ENCODE measurements around the gene RALGAPA2.

Gene RALGAPA2

GRCh38 chr20:20524756-20525155 is 187.7 kb downstream of the RALGAPA2 start:
- TF ChIP-seq EZH2phosphoT487 (IDR thresholded peaks at IDR 0.05; ENCODE audit: low read depth): no peak
- TF ChIP-seq CTCF (IDR thresholded peaks at IDR 0.05; ENCODE audit: low read depth, low read length): no peak
- Histone ChIP-seq H3K9ac (ENCODE audit: low read length) (no peak overlapping the region), H3K27me3 (ENCODE audit: low read depth, low read length) (no peaks in the 10 kb centered on the region), H4K20me1 (ENCODE audit: insufficient read depth, low read length) (no peaks in the 10 kb centered on the region), H3K4me3 (ENCODE audit: low read length) (no peak overlapping the region), H3K4me1 (ENCODE audit: low read length) (peaks cover 5% of the 10 kb centered on the region; the same call in 1 of the 2 replicates), H2AFZ (ENCODE audit: low read depth, low read length) (no peak overlapping the region), H3K79me2 (ENCODE audit: low read length) (no peaks in the 10 kb centered on the region), H3K27ac (ENCODE audit: low read length) (no peak overlapping the region), H3K9me3 (ENCODE audit: insufficient read depth, low read length) (no peaks in the 10 kb centered on the region), H3K36me3 (replicated peaks; ENCODE audit: low read depth, low read length) (no peaks in the 10 kb centered on the region), H3K4me2 (ENCODE audit: low read length) (no peak overlapping the region)

- H3K27ac ChIP-seq (ENCODE audit: low read length): no peak overlapping the region
- H3K4me1 ChIP-seq (ENCODE audit: low read length): peaks cover 5% of the 10 kb centered on the region; the same call in 1 of the 2 replicates
- H3K9me3 ChIP-seq (ENCODE audit: insufficient read depth, low read length): no peaks in the 10 kb centered on the region
- H3K4me3 ChIP-seq (ENCODE audit: low read length): no peak overlapping the region
- no peak overlapping the region for H2AFZ ChIP-seq (ENCODE audit: low read depth, low read length)
- no peaks in the 10 kb centered on the region for H4K20me1 ChIP-seq (ENCODE audit: insufficient read depth, low read length)
- H3K36me3 ChIP-seq (replicated peaks; ENCODE audit: low read depth, low read length): no peaks in the 10 kb centered on the region
- no peaks in the 10 kb centered on the region for H3K79me2 ChIP-seq (ENCODE audit: low read length)
- no peaks in the 10 kb centered on the region for H3K27me3 ChIP-seq (ENCODE audit: low read depth, low read length)
- H3K4me2 ChIP-seq (ENCODE audit: low read length): no peak overlapping the region
- TF ChIP-seq EZH2phosphoT487 (IDR thresholded peaks at IDR 0.05; ENCODE audit: low read depth): no peak
- no peak overlapping the region for H3K9ac ChIP-seq (ENCODE audit: low read length)
These were observed 190.7 kb downstream of the RALGAPA2 start for GRCh38 chr20:20521736-20522135.

- Histone ChIP-seq H3K36me3 (replicated peaks; ENCODE audit: low read depth, low read length) (no peaks in the 10 kb centered on the region), H3K9ac (ENCODE audit: low read length) (no peak overlapping the region), H3K9me3 (ENCODE audit: insufficient read depth, low read length) (no peaks in the 10 kb centered on the region), H3K27me3 (ENCODE audit: low read depth, low read length) (no peaks in the 10 kb centered on the region), H3K79me2 (ENCODE audit: low read length) (no peaks in the 10 kb centered on the region), H2AFZ (ENCODE audit: low read depth, low read length) (no peak overlapping the region), H3K27ac (ENCODE audit: low read length) (no peak overlapping the region), H3K4me1 (ENCODE audit: low read length) (no peaks in the 10 kb centered on the region), H3K4me3 (ENCODE audit: low read length) (no peak overlapping the region), H3K4me2 (ENCODE audit: low read length) (no peak overlapping the region), H4K20me1 (ENCODE audit: insufficient read depth, low read length) (no peaks in the 10 kb centered on the region)
- TF ChIP-seq CTCF (IDR thresholded peaks at IDR 0.05; ENCODE audit: low read depth, low read length) (no peak), EZH2phosphoT487 (IDR thresholded peaks at IDR 0.05; ENCODE audit: low read depth) (no peak)
These were observed 191.7 kb downstream of the RALGAPA2 start for GRCh38 chr20:20520776-20521175.

- TF ChIP-seq CTCF (IDR thresholded peaks at IDR 0.05; ENCODE audit: low read depth, low read length): no peak
- no peak for TF ChIP-seq EZH2phosphoT487 (IDR thresholded peaks at IDR 0.05; ENCODE audit: low read depth)
These were observed 193.2 kb downstream of the RALGAPA2 start for GRCh38 chr20:20519269-20519668.

GRCh38 chr20:20518263-20518662 is 194.2 kb downstream of the RALGAPA2 start:
- H3K36me3 ChIP-seq (replicated peaks; ENCODE audit: low read depth, low read length): peaks cover 7% of the 10 kb centered on the region
- no peaks in the 10 kb centered on the region for H3K9me3 ChIP-seq (ENCODE audit: insufficient read depth, low read length)
- H3K9ac ChIP-seq (ENCODE audit: low read length): no peak overlapping the region
- no peak for TF ChIP-seq EZH2phosphoT487 (IDR thresholded peaks at IDR 0.05; ENCODE audit: low read depth)
- no peaks in the 10 kb centered on the region for H3K27me3 ChIP-seq (ENCODE audit: low read depth, low read length)
- H3K4me3 ChIP-seq (ENCODE audit: low read length): no peak overlapping the region
- H3K27ac ChIP-seq (ENCODE audit: low read length): no peak overlapping the region
- H4K20me1 ChIP-seq (ENCODE audit: insufficient read depth, low read length): no peaks in the 10 kb centered on the region
- no peak overlapping the region for H3K4me2 ChIP-seq (ENCODE audit: low read length)
- H3K79me2 ChIP-seq (ENCODE audit: low read length): no peaks in the 10 kb centered on the region
- no peaks in the 10 kb centered on the region for H3K4me1 ChIP-seq (ENCODE audit: low read length)
- no peak overlapping the region for H2AFZ ChIP-seq (ENCODE audit: low read depth, low read length)

More at GRCh38 chr20:20519269-20519668, 193.2 kb downstream of the RALGAPA2 start:
- Histone ChIP-seq H3K27me3 (ENCODE audit: low read depth, low read length) (no peaks in the 10 kb centered on the region), H3K27ac (ENCODE audit: low read length) (no peak overlapping the region), H3K79me2 (ENCODE audit: low read length) (no peaks in the 10 kb centered on the region), H4K20me1 (ENCODE audit: insufficient read depth, low read length) (no peaks in the 10 kb centered on the region), H3K4me2 (ENCODE audit: low read length) (no peak overlapping the region), H2AFZ (ENCODE audit: low read depth, low read length) (no peak overlapping the region), H3K9ac (ENCODE audit: low read length) (no peak overlapping the region), H3K9me3 (ENCODE audit: insufficient read depth, low read length) (no peaks in the 10 kb centered on the region), H3K4me3 (ENCODE audit: low read length) (no peak overlapping the region), H3K36me3 (replicated peaks; ENCODE audit: low read depth, low read length) (peaks cover 5% of the 10 kb centered on the region), H3K4me1 (ENCODE audit: low read length) (no peaks in the 10 kb centered on the region)

Data from OCI-LY3 (cell line).